SU-DHL-6 (cell line): ENCODE data around the gene HSD17B11.

Experiments
- H2AFZ ChIP-seq: fragments of 200-600 bp; sonication (generic); 2 replicates; pipeline ENCODE4 v1.6.1; 2014; ENCODE audit warnings: low read depth, mild to moderate bottlenecking, moderate library complexity, mixed read lengths, antibody characterized with exemption, low read length; ENCODE audit not compliant: severe bottlenecking
- H3F3A ChIP-seq: fragments of 200-600 bp; shearing (Covaris generic); 2 replicates; pipeline ENCODE4 v1.6.0; 2016; ENCODE audit warnings: antibody characterized with exemption, mild to moderate bottlenecking; ENCODE audit not compliant: insufficient read depth
- H3K27ac ChIP-seq: fragments of 200-600 bp; sonication (generic); 2 replicates; pipeline ENCODE4 v1.5.1; 2016; ENCODE audit warnings: low read depth, mild to moderate bottlenecking, low read length, moderate library complexity, mixed read lengths
- H3K27me3 ChIP-seq: fragments of 200-600 bp; sonication (generic), shearing (Covaris generic); 2 replicates; pipeline ENCODE4 v1.6.0; 2014; ENCODE audit warnings: mild to moderate bottlenecking, low read length
- H3K36me3 ChIP-seq: fragments of 200-600 bp; sonication (generic); 2 replicates; pipeline ENCODE4 v1.6.1; 2014; ENCODE audit warnings: mild to moderate bottlenecking, low read length, mixed read lengths
- H3K4me2 ChIP-seq: fragments of 300-600, 200-600 bp; shearing (Covaris generic), sonication (generic); 2 replicates; pipeline ENCODE4 v1.6.0; 2014; ENCODE audit warnings: low read length, low read depth, mild to moderate bottlenecking; ENCODE audit not compliant: poor library complexity, severe bottlenecking
- H3K4me3 ChIP-seq: fragments of 200-600 bp; sonication (generic); 2 replicates; pipeline ENCODE4 v1.5.1; 2014; ENCODE audit warnings: antibody characterized with exemption, low read length, mild to moderate bottlenecking, mixed read lengths; ENCODE audit not compliant: insufficient read depth, poor library complexity, severe bottlenecking
- H3K79me2 ChIP-seq: fragments of 200-600 bp; sonication (generic); 2 replicates; pipeline ENCODE4 v1.6.1; 2014; ENCODE audit warnings: mild to moderate bottlenecking, low read length, moderate library complexity; ENCODE audit not compliant: insufficient read depth
- H3K9ac ChIP-seq: fragments of 200-600 bp; sonication (generic); 2 replicates; pipeline ENCODE4 v1.7.0; 2014; ENCODE audit warnings: mild to moderate bottlenecking, low read length
- H3K9me2 ChIP-seq: fragments of 200-600 bp; sonication (generic); replicated peaks from 2 replicates; pipeline ENCODE4 v1.6.1; 2014; ENCODE audit warnings: low read length; ENCODE audit not compliant: insufficient read depth
- H3K9me3 ChIP-seq: fragments of 200-600 bp; sonication (generic); 2 replicates; pipeline ENCODE4 v1.6.1; 2014; ENCODE audit warnings: low read length, mixed read lengths; ENCODE audit not compliant: insufficient read depth
- H4K20me1 ChIP-seq: fragments of 200-600 bp; sonication (generic); 2 replicates; pipeline ENCODE4 v1.6.1; 2014; ENCODE audit warnings: low read depth, mild to moderate bottlenecking, antibody characterized with exemption, low read length, moderate library complexity, mixed read lengths
- CTCF ChIP-seq: fragments of 200-600 bp; sonication (generic); IDR thresholded peaks from one replicate; pipeline ENCODE4 v1.5.1; 2017; ENCODE audit warnings: antibody characterized with exemption, mild to moderate bottlenecking, low read length, moderate library complexity; ENCODE audit not compliant: insufficient read depth, poor library complexity, severe bottlenecking
- EZH2phosphoT487 ChIP-seq: fragments of 200-600 bp; sonication (generic), shearing (Covaris generic); conservative IDR thresholded peaks from 2 replicates; pipeline ENCODE4 v1.6.1; 2018; ENCODE audit warnings: mild to moderate bottlenecking, antibody characterized with exemption, low read length, moderate library complexity, mixed read lengths

HSD17B11 gene

DNA sequence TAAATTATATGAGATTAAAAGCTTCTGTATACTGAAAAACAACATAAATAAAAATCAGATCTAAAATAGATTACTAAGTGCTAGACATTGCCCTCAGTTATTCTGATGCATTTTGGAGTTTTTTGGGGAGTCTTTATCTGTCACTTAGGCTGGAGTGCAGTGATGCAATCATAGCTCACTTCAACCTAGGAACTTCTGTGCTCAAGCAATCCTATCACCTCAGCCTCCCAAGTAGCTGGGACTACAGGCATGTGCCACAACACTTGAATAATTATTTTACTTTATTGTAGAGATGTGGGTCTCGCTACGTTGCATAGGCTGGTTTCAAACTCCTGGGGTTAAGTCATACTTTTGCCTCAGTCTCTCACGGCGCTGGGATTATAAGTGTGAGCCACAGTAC, 31.7 kb downstream of the HSD17B11 start:
- Histone ChIP-seq H3K79me2 (no peaks in the 10 kb centered on the region), H3K36me3 (no peaks in the 10 kb centered on the region), H3K27me3 (no peaks in the 10 kb centered on the region), H3K4me2 (no peak overlapping the region), H3K9me3 (no peaks in the 10 kb centered on the region), H3K4me3 (no peak overlapping the region), H4K20me1 (no peaks in the 10 kb centered on the region), H3K9me2 (no peaks in the 10 kb centered on the region), H2AFZ (no peak overlapping the region), H3K9ac (no peak overlapping the region), H3K27ac (no peak overlapping the region), H3F3A (no peaks in the 10 kb centered on the region)
- TF ChIP-seq CTCF (no peak), EZH2phosphoT487 (no peak)

DNA sequence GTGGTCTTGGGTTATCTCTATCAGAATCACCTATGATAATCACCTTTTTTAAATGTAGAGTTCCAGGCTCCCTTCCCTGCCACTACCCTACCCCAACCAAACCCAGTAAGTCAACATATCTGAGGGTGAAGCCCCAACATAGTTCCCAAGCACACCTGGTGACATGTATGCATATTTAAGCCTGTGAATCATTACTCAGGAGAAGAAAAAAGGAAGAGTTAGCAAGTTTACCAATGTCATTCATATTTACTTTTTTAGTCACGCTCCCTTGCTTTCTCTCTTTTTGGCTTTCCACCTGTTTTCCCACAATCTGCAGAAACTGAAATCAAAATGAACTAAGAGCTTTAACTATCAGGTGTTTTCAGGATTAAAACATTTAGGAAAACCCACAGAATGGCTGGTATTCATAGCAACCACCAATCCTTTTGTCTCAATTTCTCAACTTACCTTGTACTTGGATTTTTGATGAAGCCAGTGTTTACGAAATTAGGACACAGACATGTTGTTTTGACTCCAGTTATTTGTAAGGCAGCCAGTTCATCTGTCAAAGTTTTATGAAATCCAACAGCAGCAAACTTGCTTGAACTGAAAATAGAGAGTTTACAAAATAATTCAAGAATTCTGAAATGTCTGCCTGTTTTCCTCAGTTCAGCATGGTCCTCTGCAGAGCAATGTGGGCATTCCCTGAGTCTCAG, 34.0 kb downstream of the HSD17B11 start:
- H3K27me3 ChIP-seq: no peaks in the 10 kb centered on the region
- H3F3A ChIP-seq: no peaks in the 10 kb centered on the region
- H3K79me2 ChIP-seq: no peaks in the 10 kb centered on the region
- H3K9ac ChIP-seq: no peak overlapping the region
- H3K4me2 ChIP-seq: no peak overlapping the region
- no peaks in the 10 kb centered on the region for H3K9me3 ChIP-seq
- H2AFZ ChIP-seq: no peak overlapping the region
- H4K20me1 ChIP-seq: no peaks in the 10 kb centered on the region
- no peaks in the 10 kb centered on the region for H3K36me3 ChIP-seq
- TF ChIP-seq EZH2phosphoT487: no peak
- no peak for TF ChIP-seq CTCF
- no peaks in the 10 kb centered on the region for H3K9me2 ChIP-seq
- H3K27ac ChIP-seq: no peak overlapping the region
- H3K4me3 ChIP-seq: no peak overlapping the region

GRCh38 chr4:87354168-87355102, 36.6 kb downstream of the HSD17B11 start:
- Histone ChIP-seq H3K9ac (no peak overlapping the region), H3K9me3 (no peaks in the 10 kb centered on the region), H3K36me3 (no peaks in the 10 kb centered on the region), H2AFZ (no peak overlapping the region), H3K79me2 (no peaks in the 10 kb centered on the region), H3K4me3 (no peak overlapping the region), H3K4me2 (no peak overlapping the region), H3K9me2 (no peaks in the 10 kb centered on the region), H3K27me3 (no peaks in the 10 kb centered on the region), H3K27ac (no peak overlapping the region), H4K20me1 (no peaks in the 10 kb centered on the region), H3F3A (no peaks in the 10 kb centered on the region)
- TF ChIP-seq EZH2phosphoT487 (no peak), CTCF (no peak)
